Measurements from ENCODE around the gene HSPB8.

DNA sequence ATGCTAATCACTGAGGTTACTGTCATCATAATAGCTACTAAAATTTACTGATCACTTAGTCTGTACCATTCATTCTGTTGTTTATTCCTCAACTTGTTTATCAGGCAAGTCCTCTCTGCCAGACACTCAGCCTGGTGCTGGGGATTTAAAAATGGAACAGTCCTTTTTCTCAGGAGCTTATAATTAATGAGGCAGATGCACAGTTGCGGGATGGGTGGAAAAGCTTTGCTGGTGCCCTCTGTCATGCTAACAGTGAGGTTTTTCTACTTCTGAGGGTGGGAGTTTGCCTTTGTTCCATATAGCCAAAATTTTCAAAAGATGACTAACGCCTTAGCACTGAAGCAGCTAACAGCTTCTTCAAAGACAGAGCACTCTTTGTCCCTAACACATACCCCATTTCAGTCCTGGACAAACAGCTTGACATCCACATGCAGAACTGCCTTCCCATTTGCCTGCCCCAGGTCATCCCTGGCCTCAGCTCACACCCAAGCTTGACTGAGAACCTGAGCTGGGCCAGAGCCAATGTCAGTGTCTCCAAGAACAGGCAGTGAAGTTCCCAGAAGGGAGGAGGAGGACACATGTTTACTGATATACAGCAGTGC, 30.8 kb upstream of the HSPB8 start:
- TF ChIP-seq, protein P1, sequence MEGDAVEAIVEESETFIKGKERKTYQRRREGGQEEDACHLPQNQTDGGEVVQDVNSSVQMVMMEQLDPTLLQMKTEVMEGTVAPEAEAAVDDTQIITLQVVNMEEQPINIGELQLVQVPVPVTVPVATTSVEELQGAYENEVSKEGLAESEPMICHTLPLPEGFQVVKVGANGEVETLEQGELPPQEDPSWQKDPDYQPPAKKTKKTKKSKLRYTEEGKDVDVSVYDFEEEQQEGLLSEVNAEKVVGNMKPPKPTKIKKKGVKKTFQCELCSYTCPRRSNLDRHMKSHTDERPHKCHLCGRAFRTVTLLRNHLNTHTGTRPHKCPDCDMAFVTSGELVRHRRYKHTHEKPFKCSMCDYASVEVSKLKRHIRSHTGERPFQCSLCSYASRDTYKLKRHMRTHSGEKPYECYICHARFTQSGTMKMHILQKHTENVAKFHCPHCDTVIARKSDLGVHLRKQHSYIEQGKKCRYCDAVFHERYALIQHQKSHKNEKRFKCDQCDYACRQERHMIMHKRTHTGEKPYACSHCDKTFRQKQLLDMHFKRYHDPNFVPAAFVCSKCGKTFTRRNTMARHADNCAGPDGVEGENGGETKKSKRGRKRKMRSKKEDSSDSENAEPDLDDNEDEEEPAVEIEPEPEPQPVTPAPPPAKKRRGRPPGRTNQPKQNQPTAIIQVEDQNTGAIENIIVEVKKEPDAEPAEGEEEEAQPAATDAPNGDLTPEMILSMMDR (IDR thresholded peaks at IDR 0.05), result no peak
- TF ChIP-seq ZFX (IDR thresholded peaks at IDR 0.05; ENCODE audit: borderline replicate concordance), result no peak
